Gastrocnemius medialis (tissue), 4 donors: ENCODE measurements around the gene MCU.

Experiments used
- POLR2A ChIP-seq, 2 donors: fragments of 450-650 bp; IDR thresholded peaks; one replicate each; pipeline ENCODE4 v1.6.1; 2017; ENCODE audit warnings: antibody characterized with exemption in 2 of 2, mild to moderate bottlenecking in 2 of 2, moderate library complexity in 2 of 2
- TF ChIP-seq, protein P1 (sequence below), 5 experiments: fragments of 450-650 bp in 3 of 5; fragments of 200-600 bp in 2 of 5; sonication (generic) in 2 of 5; IDR thresholded peaks in 4 of 5; conservative IDR thresholded peaks in 1 of 5; 1 replicate in 4 of 5; 2 replicates in 1 of 5; pipeline ENCODE4 v1.5.1; 2016 to 2019; ENCODE audit warnings: antibody characterized with exemption in 5 of 5, mild to moderate bottlenecking in 3 of 5, moderate library complexity in 3 of 5

DNA sequence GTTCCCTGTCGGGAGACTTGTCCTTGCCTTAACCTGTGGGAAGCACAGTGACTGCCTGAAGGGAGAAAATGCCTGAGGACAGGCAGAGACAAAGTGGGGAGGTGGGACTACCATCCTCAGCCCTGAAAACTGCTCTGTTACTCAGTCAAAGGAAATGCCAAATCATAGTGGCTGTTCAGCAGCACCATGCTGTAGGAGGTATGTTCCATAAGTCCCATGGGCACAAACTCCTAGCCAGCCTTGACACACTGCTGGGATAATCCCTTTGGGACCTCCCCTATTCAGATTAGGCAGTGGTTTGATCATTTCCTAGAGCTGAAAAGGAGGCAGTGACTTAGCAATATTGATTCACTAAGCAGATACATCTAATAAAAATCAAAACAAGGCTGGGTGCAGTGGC lies 80.1 kb downstream of the MCU start:
- TF ChIP-seq, protein P1, sequence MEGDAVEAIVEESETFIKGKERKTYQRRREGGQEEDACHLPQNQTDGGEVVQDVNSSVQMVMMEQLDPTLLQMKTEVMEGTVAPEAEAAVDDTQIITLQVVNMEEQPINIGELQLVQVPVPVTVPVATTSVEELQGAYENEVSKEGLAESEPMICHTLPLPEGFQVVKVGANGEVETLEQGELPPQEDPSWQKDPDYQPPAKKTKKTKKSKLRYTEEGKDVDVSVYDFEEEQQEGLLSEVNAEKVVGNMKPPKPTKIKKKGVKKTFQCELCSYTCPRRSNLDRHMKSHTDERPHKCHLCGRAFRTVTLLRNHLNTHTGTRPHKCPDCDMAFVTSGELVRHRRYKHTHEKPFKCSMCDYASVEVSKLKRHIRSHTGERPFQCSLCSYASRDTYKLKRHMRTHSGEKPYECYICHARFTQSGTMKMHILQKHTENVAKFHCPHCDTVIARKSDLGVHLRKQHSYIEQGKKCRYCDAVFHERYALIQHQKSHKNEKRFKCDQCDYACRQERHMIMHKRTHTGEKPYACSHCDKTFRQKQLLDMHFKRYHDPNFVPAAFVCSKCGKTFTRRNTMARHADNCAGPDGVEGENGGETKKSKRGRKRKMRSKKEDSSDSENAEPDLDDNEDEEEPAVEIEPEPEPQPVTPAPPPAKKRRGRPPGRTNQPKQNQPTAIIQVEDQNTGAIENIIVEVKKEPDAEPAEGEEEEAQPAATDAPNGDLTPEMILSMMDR (IDR thresholded peaks at IDR 0.05 in 4 of 5, conservative IDR thresholded peaks at IDR 0.05 in 1 of 5), result no peak
- no peak for TF ChIP-seq POLR2A (IDR thresholded peaks at IDR 0.05)
